Thoracic aorta (tissue), 2 donors: Measurements from ENCODE around the gene DNTT. TPM values are rescaled to one million over a fixed set of nuclear protein-coding genes. Genes with fewer than 3 reads are reported as not detected.

Experiments used
- ATAC-seq: fragments of 150-250 bp; one replicate; pipeline ENCODE4 v1.8.0; 2017; ENCODE audit warnings: low read depth; ENCODE audit not compliant: insufficient number of reproducible peaks, low FRiP score
- DNase-seq: peaks from one replicate; pipeline ENCODE4 v3.0.0-alpha.2; 2020; ENCODE audit warnings: low spot score
- H3K27ac ChIP-seq, 2 donors: fragments of 200-600 bp; sonication (generic); 1 replicate in 1 of 2; 2 replicates in 1 of 2; pipeline ENCODE4 v1.5.1; 2016; ENCODE audit warnings: mild to moderate bottlenecking in 2 of 2, moderate library complexity in 2 of 2
- H3K27me3 ChIP-seq: fragments of 200-600 bp; sonication (generic); replicated peaks from 2 replicates; pipeline ENCODE4 v1.6.0; 2016; ENCODE audit warnings: mild to moderate bottlenecking; ENCODE audit not compliant: insufficient read depth
- H3K36me3 ChIP-seq: fragments of 200-600 bp; sonication (generic); one replicate; pipeline ENCODE4 v1.5.1; 2016
- H3K4me1 ChIP-seq, 2 donors: fragments of 200-600 bp; sonication (generic); 1 replicate in 1 of 2; 2 replicates in 1 of 2; pipeline versions ENCODE4 v1.5.1 to v1.6.0; 2016; ENCODE audit warnings: low read depth in 2 of 2, mild to moderate bottlenecking in 1 of 2; ENCODE audit not compliant: control insufficient read depth in 1 of 2
- H3K4me3 ChIP-seq: fragments of 200-600 bp; sonication (generic); 2 replicates; pipeline ENCODE4 v1.5.1; 2016; ENCODE audit warnings: mild to moderate bottlenecking
- H3K9me3 ChIP-seq: fragments of 200-600 bp; sonication (generic); 2 replicates; pipeline ENCODE4 v1.5.1; 2016
- CTCF ChIP-seq: fragments of 200-600 bp; sonication (generic); IDR thresholded peaks from one replicate; pipeline ENCODE4 v1.5.1; 2019; ENCODE audit warnings: antibody characterized with exemption
- total RNA-seq, 2 donors: library from RNA; depleted of rRNA; stranded (reverse); fragments of >200 nt; gene quantifications; one replicate each; pipeline versions ENCODE4 v1.1.0 to v1.2.3, GENCODE V29; 2016

Gene DNTT
- total RNA-seq, 2 donors from 2014 or later = not detected

GRCh38 chr10:96283351-96283750, 20.9 kb upstream of the DNTT start:
- Histone ChIP-seq H3K27ac (no peak overlapping the region), H3K36me3 (no peaks in the 10 kb centered on the region), H3K4me1 (peaks cover 9 to 24% of the 10 kb centered on the region in 2 donors), H3K9me3 (no peaks in the 10 kb centered on the region), H3K4me3 (no peak overlapping the region), H3K27me3 (no peaks in the 10 kb centered on the region)
- TF ChIP-seq CTCF = no peak
- ATAC-seq (no peak), DNase-seq (no peak)

GRCh38 chr10:96283756-96284155, 20.5 kb upstream of the DNTT start:
- no peaks in the 10 kb centered on the region for H3K27me3 ChIP-seq
- H3K9me3 ChIP-seq = no peaks in the 10 kb centered on the region
- H3K4me3 ChIP-seq = no peak overlapping the region
- H3K36me3 ChIP-seq = no peaks in the 10 kb centered on the region
- H3K27ac ChIP-seq = no peak overlapping the region
- peaks cover 12 to 28% of the 10 kb centered on the region in 2 donors for H3K4me1 ChIP-seq
- DNase-seq (no peak), ATAC-seq (no peak)
- no peak for TF ChIP-seq CTCF

- Histone ChIP-seq H3K4me1 (peaks cover 12 to 28% of the 10 kb centered on the region in 2 donors), H3K36me3 (no peaks in the 10 kb centered on the region), H3K4me3 (no peak overlapping the region), H3K27ac (peak overlapping the region in 1 of 2 donors; percentile 38), H3K9me3 (no peaks in the 10 kb centered on the region), H3K27me3 (no peaks in the 10 kb centered on the region)
- no peak for DNase-seq
- ATAC-seq = no peak
- no peak for TF ChIP-seq CTCF
These were observed 18.9 kb upstream of the DNTT start for GRCh38 chr10:96285331-96285752.

- H3K36me3 ChIP-seq = no peaks in the 10 kb centered on the region
- peak; percentile 89 for ATAC-seq
- peak overlapping the region; percentile 31 for H3K4me3 ChIP-seq
- TF ChIP-seq CTCF = no peak
- H3K4me1 ChIP-seq = peaks cover 12 to 28% of the 10 kb centered on the region in 2 donors
- H3K27me3 ChIP-seq = no peaks in the 10 kb centered on the region
- H3K27ac ChIP-seq = peak overlapping the region; percentile 67
- no peaks in the 10 kb centered on the region for H3K9me3 ChIP-seq
- no peak for DNase-seq
These were observed 16.7 kb upstream of the DNTT start for GRCh38 chr10:96287392-96288105.

- no peaks in the 10 kb centered on the region for H3K9me3 ChIP-seq
- no peaks in the 10 kb centered on the region for H3K27me3 ChIP-seq
- DNase-seq (no peak), ATAC-seq (no peak)
- TF ChIP-seq CTCF = no peak
- H3K36me3 ChIP-seq = no peaks in the 10 kb centered on the region
- H3K4me1 ChIP-seq = peaks cover 12 to 28% of the 10 kb centered on the region in 2 donors
- H3K27ac ChIP-seq = peak overlapping the region; percentile 67
- peak overlapping the region; percentile 31 for H3K4me3 ChIP-seq
These were observed 16.0 kb upstream of the DNTT start for GRCh38 chr10:96288151-96288621.
